K562 (cell line): Measurements from ENCODE around the gene EPB41L2. TPM values are rescaled to one million over a fixed set of nuclear protein-coding genes. Genes with fewer than 3 reads are reported as not detected.
A peak's percentile ranks its signal among the peaks of the same experiment; 100 is the strongest.

Source experiments
- GMEB1 ChIP-seq: fragments of 250-450 bp; sonication (Bioruptor Pico); IDR thresholded peaks from 2 replicates; pipeline ENCODE4 v1.4.0; 2020; ENCODE audit warnings: mild to moderate bottlenecking
- MAFK ChIP-seq: IDR thresholded peaks from 2 replicates; pipeline ENCODE4 v1.6.1; 2011; ENCODE audit warnings: low read length, improper control_type of control experiment
- PTBP1 ChIP-seq: fragments of 200-400 bp; formaldehyde crosslinking; IDR thresholded peaks from 2 replicates; pipeline ENCODE4 v1.6.1; 2017; ENCODE audit warnings: low read depth, low read length
- TAF15 ChIP-seq: fragments of 200-400 bp; formaldehyde crosslinking; IDR thresholded peaks from 2 replicates; pipeline ENCODE4 v1.6.1; 2017; ENCODE audit warnings: mild to moderate bottlenecking, low read depth, low read length, moderate library complexity
- ZFP91 ChIP-seq: sonication (generic); formaldehyde crosslinking; IDR thresholded peaks from 2 replicates; pipeline ENCODE4 v1.8.0; 2022; ENCODE audit warnings: mild to moderate bottlenecking, missing genetic modification reagents
- ZNF407 ChIP-seq: fragments of 450-650 bp; IDR thresholded peaks from 2 replicates; pipeline ENCODE4 v1.6.1; 2016; ENCODE audit warnings: low read depth
- ZNF57 ChIP-seq: fragments of 450-650 bp; formaldehyde crosslinking; IDR thresholded peaks from 2 replicates; pipeline ENCODE4 v1.4.0; 2020; ENCODE audit warnings: mild to moderate bottlenecking, moderate library complexity
- polyA plus RNA-seq, 8 experiments: library from polyadenylated mRNA; depleted of rRNA in 4 of 8; stranded (reverse) in 5 of 8; unstranded in 3 of 8; fragments of >200 nt; fragmentation: Nextera tagmentation in 2 of 8; fragmentation: Illumina TruSeq in 1 of 8; extraction: Ambion mirVana in 2 of 8; extraction: Trizol in 1 of 8; gene quantifications; 2 replicates each; pipeline versions ENCODE4 v1.2.1 to v1.2.3, GENCODE V29; 2011 to 2014; ENCODE audit warnings: inconsistent platforms in 1 of 8, missing spikeins in 1 of 8
- total RNA-seq, 7 experiments: library from RNA; depleted of rRNA in 6 of 7; stranded (reverse); fragments of >200 nt in 6 of 7; fragmentation: Illumina TruSeq in 2 of 7; extraction: Trizol in 2 of 7; gene quantifications; 2 replicates each; pipeline versions ENCODE4 v1.2.1 to v1.2.3, GENCODE V29; 2011 to 2021; ENCODE audit warnings: low replicate concordance in 1 of 7

Gene EPB41L2
- total and polyA plus RNA-seq, 9 of the 15 experiments (the other 6 are each of a cell fraction or from before 2014, with no cell fraction given) = 5.1 to 53.6 (median 25.0) TPM

DNA sequence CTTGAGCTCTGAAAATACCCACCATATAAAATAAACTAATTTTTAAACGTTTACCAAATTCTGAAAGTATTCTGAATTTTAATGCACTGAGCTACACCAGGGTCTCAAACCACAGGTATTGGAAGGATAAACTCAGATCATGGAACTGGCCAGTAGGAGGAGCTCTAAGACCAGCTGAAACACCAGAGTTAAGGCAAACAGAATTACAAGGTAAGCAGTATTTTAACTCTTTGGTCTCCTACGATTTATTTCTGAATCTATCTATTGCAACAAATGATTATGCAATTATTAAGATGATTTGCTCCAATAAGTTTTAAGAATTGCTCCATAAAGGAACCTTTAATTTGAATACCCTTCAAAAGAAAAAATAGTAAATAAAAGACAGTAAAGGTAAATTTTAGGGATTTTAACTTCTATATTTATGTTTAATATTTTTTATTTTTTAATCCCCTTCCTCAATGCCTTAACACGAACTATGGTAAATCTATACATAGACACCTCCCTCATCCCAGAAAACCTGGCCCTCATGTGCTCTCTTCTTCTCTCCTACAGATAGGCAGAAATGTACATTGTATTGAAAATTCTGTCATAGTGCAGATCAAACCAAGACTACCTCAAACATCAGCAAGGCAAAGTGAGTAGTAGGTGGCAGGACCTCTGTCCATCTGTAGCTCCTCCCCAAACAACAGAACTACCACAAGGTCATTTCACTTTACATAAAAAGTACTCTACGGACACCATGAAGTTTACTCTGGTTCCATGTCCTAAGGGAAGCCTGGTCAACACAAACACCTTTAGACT, 177.5 kb downstream of the EPB41L2 start (continued):
- TF ChIP-seq ZNF407 = no peak
- TF ChIP-seq PTBP1 = no peak
- TF ChIP-seq ZNF57 (CRISPR knock-in tag) = no peak
- peak; percentile 80 for TF ChIP-seq MAFK
- TF ChIP-seq GMEB1 (CRISPR knock-in tag) = no peak
- no peak for TF ChIP-seq ZFP91 (CRISPR knock-in tag)
- TF ChIP-seq TAF15 = no peak
